Bladder microvascular endothelial cell (primary cell): ENCODE measurements around the gene ANKRD30A. TPM values are rescaled to one million over a fixed set of nuclear protein-coding genes. Genes with fewer than 3 reads are reported as not detected.

ENCODE experiments used
- total RNA-seq: library from RNA; depleted of rRNA; stranded (reverse); fragments of >200 nt; gene quantifications from 2 replicates; pipeline ENCODE4 v1.2.3, GENCODE V29; 2014

Gene ANKRD30A, protein sequence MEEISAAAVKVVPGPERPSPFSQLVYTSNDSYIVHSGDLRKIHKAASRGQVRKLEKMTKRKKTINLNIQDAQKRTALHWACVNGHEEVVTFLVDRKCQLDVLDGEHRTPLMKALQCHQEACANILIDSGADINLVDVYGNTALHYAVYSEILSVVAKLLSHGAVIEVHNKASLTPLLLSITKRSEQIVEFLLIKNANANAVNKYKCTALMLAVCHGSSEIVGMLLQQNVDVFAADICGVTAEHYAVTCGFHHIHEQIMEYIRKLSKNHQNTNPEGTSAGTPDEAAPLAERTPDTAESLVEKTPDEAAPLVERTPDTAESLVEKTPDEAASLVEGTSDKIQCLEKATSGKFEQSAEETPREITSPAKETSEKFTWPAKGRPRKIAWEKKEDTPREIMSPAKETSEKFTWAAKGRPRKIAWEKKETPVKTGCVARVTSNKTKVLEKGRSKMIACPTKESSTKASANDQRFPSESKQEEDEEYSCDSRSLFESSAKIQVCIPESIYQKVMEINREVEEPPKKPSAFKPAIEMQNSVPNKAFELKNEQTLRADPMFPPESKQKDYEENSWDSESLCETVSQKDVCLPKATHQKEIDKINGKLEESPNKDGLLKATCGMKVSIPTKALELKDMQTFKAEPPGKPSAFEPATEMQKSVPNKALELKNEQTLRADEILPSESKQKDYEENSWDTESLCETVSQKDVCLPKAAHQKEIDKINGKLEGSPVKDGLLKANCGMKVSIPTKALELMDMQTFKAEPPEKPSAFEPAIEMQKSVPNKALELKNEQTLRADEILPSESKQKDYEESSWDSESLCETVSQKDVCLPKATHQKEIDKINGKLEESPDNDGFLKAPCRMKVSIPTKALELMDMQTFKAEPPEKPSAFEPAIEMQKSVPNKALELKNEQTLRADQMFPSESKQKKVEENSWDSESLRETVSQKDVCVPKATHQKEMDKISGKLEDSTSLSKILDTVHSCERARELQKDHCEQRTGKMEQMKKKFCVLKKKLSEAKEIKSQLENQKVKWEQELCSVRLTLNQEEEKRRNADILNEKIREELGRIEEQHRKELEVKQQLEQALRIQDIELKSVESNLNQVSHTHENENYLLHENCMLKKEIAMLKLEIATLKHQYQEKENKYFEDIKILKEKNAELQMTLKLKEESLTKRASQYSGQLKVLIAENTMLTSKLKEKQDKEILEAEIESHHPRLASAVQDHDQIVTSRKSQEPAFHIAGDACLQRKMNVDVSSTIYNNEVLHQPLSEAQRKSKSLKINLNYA (N-terminal part only)
- not detected in 2 replicates for total RNA-seq

DNA sequence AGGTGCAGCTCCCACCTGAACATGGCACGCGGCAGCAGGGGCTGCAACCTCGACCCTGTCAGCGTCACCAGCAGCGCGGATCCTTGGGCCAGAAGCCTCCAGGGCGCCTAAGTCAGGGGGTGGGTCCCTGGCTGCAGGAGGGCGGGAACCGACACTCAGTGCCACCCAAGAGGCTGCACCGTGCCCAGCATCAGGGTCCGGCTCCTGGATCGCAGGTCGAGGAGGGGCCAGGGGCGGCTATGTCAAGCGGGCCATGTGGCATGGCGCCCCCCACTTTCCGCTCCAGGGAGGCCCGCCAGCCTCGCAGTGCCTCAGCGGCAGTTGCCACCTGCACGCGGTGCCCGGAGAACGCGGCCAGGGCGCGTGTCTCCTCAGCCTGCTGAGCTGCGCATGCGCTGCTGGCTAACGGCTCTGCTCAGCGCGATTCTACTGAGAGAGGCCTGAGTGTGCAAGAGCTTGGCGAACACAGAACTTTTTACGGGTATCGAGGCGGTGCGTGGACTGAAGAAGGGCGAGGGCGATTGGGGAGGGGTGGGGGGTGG, at the start of gene ANKRD30A:
Gene ANKRD30A (plus strand): TSS at position 408 of the 542 bp plus-strand sequence. CDS start 190 bp downstream, outside the sequence.

